SH-SY5Y (cell line): ENCODE data around the gene SPTBN5.

Experiments used
- GATA2 ChIP-seq: IDR thresholded peaks from 2 replicates; pipeline ENCODE4 v1.6.1; 2011; ENCODE audit warnings: mild to moderate bottlenecking, low read depth, low read length
- GATA3 ChIP-seq: IDR thresholded peaks from 2 replicates; pipeline ENCODE4 v1.6.1; 2011; ENCODE audit warnings: low read depth, mild to moderate bottlenecking, low read length, moderate library complexity

The SPTBN5 gene

DNA sequence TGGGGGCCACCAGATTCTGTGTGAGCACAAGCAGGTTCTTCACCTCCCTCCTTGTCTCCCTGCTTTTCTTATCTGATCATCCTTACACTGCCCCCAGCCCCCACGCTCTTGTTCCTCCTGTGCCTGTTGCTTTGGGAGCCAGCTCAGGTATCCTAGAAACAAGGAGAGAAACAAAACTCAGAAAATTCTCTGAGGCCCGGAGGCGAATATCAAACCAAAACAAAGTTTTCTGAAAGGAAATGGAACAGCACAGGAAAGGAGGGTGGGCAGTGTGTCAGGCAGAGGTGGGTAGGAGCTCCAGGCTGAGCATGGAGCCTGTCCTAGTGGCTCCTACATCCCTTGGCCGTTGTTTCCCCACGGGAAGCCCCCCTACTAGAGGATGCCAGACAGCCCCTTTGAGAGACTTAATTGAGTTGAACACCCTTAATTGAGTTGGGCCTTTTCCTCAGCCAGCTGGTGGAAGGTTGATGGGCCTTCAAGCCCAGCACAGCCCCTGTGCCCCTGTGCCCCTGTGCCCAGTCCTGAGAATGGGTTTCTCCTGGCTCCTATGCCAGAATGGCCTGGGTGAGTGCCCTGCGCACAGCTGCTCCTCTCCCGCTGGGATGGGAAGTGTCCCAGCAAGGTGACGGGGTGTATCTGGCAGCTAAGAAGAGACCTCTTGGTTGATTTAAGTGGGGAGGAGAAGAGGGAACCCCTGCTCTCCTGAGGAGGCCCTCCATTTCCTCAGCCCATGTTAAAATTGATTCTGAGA lies 88.8 kb downstream of the SPTBN5 start:
- no peak for TF ChIP-seq GATA3
- no peak for TF ChIP-seq GATA2

DNA sequence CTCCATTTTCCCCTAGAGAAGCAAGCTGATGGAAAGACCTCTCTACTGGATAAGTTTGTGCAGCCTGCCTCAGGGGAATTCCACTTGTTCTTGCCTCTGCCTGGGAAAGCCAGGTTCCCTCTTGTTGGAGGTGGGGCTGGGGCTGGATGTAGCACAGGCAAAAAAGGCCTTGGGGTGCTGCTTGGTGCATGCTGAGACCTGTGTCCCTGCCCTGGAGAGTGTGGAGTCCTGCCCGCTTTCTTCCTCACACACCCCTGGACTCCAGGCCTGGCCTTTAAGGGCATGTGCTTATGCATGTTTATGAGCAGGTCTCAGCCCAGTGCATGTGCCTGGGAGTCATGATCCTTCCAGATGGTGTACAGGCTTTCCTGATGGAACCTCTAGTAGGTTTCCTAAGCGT lies 89.5 kb downstream of the SPTBN5 start:
- TF ChIP-seq GATA2 = no peak

DNA sequence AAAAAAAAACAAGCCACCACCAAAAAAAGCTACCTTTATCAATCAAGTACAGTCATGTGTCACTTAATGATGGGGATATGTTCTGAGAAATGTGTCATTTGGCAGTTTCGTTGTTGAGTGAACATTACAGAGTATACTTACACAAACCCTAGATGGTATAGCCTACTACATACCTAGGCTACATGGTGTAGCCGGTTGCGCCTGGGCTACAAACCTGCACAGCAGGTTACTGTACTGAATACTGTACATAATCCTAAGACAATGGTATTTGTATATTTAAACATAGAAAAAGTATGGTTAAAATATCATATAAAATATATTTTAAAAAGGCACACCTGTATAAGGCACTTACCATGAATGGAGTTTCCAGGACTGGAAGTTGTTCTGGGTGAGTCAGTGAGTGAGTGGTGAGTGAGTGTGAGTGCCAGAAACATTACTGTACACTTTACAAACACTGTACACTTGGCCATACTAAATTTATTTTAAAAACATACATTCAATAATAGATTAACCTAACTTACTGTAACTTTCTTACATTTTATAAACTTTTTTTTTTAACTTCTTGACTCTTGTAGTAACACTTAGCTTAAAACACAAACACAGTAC lies 91.9 kb downstream of the SPTBN5 start:
- TF ChIP-seq GATA2 = no peak
- no peak for TF ChIP-seq GATA3

DNA sequence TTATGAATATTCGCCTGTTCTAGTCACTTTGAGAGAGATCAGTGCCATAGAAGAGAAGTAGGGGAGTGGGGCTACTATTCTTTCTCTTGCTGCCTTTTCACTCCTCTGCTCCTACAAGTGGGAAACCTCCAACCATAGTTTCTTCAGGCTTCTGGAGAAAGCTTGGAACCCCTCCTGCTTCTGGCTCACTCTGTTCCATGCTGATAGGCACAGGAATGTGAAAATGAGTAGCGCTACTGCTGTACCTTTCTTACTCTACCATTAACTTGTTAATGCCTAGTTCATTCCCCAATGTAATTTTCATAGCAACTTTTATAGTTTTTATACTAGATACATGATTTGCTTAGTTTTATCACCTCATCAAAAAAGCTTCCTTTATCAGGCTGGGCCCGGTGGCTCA lies 92.7 kb downstream of the SPTBN5 start:
- no peak for TF ChIP-seq GATA3
- no peak for TF ChIP-seq GATA2

DNA sequence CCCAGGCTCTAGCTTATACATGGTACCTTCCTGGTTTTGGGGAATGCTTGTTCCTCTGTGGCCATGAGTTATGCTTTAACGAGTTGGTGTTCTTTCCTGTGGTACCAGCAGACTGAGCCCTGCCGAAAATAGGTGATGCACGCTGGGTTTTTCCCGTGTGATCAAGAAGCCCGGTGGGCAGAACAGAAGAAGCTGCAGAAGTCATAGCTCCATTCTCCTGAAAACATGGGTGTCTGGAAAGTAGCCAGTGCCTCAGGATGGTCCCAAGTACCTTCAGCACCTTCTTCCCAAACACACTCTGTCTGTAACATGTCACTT lies 94.4 kb downstream of the SPTBN5 start:
- TF ChIP-seq GATA3 (no peak), GATA2 (no peak)

DNA sequence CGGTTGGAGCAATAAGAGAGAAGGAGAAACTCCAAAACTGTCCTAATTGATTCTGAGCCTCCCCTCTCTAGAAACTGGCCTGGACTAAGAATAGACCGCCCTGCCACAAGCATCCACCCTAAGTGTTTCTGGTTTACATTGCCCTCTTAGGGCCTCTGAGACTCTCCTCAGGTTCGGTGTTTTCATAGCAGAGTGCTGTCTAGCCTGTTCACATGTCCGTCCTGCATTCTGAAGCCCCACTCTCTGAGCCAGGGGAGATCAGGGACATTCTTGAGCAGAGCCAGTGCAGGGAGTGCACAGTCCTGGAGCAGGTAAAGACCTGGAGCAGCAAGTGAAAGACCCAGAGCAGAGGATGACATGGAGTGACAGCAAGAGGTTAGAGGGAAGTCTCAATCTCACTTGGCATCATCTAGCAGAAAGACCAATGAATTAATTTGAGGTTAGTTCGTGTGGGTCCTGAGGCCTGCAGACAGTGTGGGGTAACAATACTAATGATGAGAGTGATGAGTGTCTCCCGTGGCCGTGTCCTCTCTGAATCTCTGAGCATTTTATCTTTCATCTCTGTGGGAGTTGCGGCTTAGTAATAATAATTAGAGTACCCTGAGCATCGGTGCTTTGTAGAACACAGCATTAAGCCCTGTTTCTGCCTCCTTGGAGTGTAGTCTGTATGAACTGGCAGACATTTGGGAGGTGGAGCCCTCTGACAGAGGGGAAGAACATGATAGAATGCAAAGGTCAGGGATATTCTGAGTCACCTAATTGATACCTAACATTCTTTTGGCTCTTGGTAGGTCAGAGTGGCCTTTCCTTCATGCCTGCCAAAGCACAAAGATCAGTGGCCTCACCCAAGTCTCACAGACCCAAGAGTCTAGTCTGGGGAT lies 95.0 kb downstream of the SPTBN5 start:
- TF ChIP-seq GATA2 (no peak), GATA3 (no peak)
